HG03159 (cell line): Measurements from ENCODE around the gene CIB2.

Source experiments
- ATAC-seq: cut with Tn5 transposase; IDR thresholded peaks from one replicate; pipeline ENCODE4 v1.9.1; 2021; ENCODE audit warnings: mild to moderate bottlenecking, moderate library complexity; ENCODE audit not compliant: unreplicated experiment

Gene CIB2

DNA sequence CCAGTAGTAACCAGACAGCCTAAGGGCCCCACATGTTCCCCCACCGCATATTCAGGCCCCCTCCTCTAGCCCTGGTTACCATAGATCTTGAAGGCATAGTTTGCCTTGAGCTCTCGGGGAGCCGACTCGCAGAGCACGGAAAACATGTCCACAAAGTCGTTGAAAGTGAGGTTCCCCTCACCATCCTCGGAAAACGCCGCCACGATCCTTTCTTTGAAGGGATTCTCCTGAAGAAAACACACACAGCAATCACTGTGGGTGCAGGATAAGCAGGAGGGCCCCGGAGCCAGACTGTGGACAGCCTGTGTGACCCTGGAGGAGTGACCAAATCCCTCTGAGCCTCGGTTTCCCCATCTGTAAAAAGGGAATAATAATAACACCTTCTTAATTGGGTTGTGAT is 22.1 kb downstream of the CIB2 start:
- ATAC-seq, result no peak

GRCh38 chr15:78108300-78109084 is 22.8 kb downstream of the CIB2 start:
- peak; percentile 42 for ATAC-seq

- ATAC-seq, result no peak
These were observed 23.8 kb downstream of the CIB2 start for GRCh38 chr15:78107471-78107870.

GRCh38 chr15:78105476-78106241 is 25.6 kb downstream of the CIB2 start:
- ATAC-seq, result no peak

DNA sequence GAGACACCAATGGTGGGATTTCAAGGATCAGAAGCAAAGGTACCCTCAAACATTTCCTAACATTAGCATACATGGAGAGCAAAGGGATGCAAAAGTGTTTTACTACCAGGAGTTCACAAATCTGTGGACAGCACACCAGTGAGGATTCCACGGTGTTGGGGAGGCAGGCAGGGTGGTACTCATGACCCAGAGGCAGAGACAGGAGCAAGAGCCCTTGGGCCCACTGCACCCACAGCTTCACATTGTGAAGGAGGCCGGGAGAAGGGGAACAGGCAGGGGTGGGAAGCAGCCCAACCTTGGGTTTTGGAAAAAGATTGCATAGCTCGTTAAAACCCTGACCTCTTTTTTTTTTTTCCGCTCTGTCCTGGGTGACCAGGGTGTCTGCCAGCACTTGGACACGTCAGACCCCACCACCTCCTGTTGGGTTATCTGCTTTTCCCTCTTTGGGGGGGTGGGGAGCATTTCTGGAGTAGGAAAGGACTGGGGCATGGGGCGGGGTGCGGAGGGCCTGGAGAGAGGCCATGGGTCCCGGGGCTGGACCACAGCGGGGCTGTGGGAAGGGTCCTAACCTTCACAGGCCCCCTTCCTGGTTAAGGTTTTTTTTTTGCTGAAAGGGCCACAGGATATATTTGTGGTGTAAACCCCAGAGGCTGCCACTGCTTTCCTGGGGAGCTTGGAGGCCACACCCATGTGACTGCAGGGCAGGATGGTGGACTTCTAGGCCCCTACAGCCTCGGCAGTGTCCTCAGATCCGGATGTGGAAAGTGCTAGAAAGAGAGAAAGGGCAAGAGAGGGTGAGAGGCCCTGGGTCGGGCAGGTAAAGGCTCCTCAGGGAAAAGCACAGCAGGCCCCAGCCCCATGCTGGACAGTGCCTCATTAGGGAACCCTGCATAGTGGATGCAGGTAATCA is 26.4 kb downstream of the CIB2 start:
- ATAC-seq, result no peak

DNA sequence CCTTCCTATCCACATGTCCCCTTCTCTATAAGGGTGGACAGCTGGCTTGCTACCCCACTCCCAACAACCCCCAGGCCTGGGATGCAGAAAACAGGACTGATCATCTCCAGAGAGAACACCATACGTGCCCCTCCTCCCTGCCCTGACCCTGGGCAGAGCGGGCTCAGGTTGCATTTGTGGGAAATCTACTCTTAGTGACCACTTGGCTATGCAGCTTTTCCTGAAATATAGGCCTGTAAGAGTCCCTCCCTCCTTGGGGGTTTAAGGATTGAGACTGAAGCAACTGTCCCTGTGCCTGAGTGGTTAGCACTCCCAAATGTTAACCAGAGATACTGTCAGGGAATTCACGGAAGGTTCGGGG is 27.1 kb downstream of the CIB2 start:
- ATAC-seq, result no peak

GRCh38 chr15:78103406-78104118 is 27.7 kb downstream of the CIB2 start:
- peak; percentile 88 for ATAC-seq

- ATAC-seq, result no peak
These were observed 28.5 kb downstream of the CIB2 start for GRCh38 chr15:78102741-78103140.

- no peak for ATAC-seq
These were observed 29.0 kb downstream of the CIB2 start for GRCh38 chr15:78102211-78102610.

- no peak for ATAC-seq
These were observed 29.7 kb downstream of the CIB2 start for GRCh38 chr15:78101423-78102105.

DNA sequence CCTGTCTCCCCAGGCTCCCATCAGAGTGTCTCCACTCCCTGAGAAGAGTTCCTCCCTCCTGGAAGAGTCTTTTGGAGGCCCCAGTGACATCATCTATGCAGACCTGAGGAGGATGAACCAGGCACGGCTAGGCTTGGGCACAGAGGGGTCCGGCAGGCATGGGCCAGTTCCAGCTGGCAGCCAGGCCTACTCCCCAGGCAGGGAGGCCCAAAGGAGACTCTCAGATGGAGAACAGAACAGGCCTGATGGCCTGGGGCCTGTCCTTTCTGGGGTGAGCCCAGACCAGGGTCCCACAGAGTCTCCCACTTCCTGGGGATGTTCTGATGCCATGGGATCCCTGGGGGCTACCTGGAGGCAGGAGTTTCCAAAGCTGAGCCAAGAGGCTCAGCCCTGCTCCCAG is 30.4 kb downstream of the CIB2 start:
- ATAC-seq, result no peak

- ATAC-seq, result no peak
These were observed 33.0 kb downstream of the CIB2 start for GRCh38 chr15:78098131-78098755.

- ATAC-seq, result no peak
These were observed 33.6 kb downstream of the CIB2 start for GRCh38 chr15:78097667-78098066.

DNA sequence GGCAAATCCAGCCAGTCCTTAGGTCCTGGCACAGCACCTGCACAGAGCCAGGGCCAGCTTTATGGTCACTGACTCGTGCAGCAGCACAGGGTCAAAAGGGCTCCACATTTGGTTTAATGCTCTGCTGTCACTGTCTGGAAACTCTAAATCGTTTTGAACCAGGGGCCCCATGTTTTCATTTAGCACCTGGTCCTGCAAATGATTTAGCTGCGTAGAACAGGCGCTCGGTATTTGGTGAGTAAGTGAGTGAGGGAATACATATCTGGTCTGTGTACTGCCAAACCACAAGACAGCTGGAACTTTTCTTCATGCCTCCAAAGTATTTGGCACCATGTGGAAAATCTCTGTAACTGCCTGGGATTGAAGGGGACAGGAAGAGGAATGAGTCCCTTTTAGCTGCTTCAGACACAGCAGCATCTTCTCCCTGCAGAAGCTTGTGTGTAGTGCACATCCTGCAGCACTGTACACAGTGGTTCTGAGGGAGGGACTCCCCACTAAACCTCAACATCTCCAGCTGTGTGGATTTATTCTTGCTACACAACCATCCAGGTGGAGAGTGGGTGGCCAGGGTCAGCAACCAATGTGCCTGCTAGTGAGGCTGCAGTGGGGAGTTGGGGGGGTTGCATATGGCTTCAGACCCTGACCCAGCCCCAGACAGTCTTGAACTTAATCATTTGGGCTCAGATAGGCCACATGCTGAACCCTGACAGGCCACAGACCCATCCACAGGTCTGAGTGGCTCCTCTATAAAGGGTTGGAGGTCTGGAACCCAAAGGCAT is 37.8 kb downstream of the CIB2 start:
- no peak for ATAC-seq

DNA sequence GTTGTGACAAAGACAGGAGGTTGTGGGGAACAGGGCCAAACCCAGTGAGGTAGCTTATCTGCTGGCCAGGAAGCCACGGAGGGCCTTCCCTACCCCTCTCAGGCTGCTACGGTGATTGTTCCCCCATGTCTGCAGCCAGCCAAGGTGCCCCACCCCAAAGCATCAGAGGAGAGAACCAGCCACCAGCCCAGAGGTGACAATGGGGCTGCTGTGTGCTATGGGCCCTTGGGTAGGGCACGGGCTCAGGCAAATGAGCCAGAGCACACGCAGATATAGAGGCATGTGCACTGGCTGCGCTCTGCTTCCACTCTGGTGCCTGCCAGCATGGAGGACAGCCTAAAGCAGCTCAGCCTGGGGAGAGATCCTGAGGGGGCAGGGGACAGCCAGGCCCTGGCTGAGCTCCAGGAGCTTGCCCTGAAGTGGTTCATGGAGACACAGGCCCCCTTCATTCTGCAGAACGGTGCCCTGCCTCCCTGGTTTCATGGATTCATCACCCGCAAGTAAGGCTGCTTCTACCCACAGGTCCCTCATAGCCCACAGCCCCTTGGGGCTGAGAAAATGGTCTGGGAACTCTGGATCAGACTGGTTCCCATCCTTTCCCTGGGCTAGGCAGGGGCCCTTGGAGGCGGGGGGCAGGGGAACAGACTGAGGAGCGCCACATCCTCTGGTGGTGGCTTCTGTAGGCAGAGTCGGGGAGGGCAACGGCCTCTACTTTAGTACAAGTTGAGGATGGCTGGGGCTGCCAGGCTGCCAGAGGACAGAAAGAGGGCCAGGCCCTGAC is 38.8 kb downstream of the CIB2 start, which contains the start of gene SH2D7:
Gene SH2D7 (plus strand): TSS at position 301 of the 781 bp plus-strand sequence. CDS start 24 bp downstream, at position 325.
- ATAC-seq, result no peak

DNA sequence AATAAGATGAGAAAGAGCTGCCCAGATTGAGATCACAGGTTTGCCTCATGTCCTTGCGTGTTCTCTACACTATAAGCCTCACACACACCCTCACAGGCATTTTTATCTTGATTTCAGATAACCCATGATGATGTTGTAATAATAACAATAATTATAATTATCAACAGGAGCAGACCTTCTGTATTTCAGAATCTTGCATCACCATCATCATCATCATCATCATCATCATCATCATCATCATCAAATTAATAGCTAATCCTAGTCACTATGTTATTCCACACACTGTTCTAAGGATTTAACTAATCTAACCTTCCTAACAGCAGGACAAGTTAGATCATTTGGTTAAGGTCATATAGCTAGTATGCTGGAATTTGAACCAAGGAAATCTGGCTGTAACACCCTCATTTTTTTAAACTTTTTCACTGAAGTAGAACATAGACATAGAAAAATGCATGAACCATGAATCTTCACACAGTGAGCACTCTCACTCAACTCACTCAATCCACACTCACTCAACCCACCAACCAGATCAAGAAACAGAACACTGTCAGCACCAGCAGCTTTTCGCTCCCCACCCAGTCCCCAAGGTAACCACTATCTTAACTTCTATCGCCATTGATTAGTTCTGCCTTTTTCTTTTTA is 40.7 kb downstream of the CIB2 start:
- ATAC-seq, result no peak

- ATAC-seq, result no peak
These were observed 42.5 kb downstream of the CIB2 start for GRCh38 chr15:78088773-78089080.
